GM10266 (cell line): ENCODE measurements around the gene TMEM117.
"Not testable (repeated sequence)": the region's sequence is repeated elsewhere in the genome, so short reads cannot be mapped to it uniquely, and the experiment has no call there.

Source experiments
- DNase-seq: peaks from one replicate; pipeline ENCODE4 v3.0.0; 2012; ENCODE audit errors: extremely low spot score
- TF ChIP-seq, protein P1 (sequence below): IDR thresholded peaks from 2 replicates; pipeline ENCODE4 v1.5.1; 2012; ENCODE audit warnings: mild to moderate bottlenecking, low read depth; ENCODE audit not compliant: control insufficient read depth, insufficient read depth; ENCODE audit errors: missing control alignments

The TMEM117 gene

DNA sequence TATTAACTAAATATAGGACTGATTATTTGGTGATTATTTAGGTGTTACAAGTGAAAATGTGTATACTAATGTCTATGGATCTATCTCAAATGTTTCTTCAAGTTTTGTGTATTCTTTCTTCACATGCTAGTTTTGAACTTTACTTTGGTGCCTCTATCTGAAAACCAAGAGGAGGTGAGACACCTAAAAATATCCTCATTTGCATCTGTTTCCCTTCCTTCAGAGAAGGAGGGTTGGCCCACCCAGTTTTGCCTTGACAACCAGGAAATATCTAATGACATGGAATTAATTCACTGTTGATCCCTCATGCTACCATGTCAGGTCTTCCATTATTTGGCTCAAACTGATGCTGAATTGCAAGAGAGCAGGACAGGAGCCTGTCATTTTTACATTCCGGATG, 539.8 kb downstream of the TMEM117 start:
- TF ChIP-seq, protein P1, sequence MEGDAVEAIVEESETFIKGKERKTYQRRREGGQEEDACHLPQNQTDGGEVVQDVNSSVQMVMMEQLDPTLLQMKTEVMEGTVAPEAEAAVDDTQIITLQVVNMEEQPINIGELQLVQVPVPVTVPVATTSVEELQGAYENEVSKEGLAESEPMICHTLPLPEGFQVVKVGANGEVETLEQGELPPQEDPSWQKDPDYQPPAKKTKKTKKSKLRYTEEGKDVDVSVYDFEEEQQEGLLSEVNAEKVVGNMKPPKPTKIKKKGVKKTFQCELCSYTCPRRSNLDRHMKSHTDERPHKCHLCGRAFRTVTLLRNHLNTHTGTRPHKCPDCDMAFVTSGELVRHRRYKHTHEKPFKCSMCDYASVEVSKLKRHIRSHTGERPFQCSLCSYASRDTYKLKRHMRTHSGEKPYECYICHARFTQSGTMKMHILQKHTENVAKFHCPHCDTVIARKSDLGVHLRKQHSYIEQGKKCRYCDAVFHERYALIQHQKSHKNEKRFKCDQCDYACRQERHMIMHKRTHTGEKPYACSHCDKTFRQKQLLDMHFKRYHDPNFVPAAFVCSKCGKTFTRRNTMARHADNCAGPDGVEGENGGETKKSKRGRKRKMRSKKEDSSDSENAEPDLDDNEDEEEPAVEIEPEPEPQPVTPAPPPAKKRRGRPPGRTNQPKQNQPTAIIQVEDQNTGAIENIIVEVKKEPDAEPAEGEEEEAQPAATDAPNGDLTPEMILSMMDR, result no peak
- no peak for DNase-seq

DNA sequence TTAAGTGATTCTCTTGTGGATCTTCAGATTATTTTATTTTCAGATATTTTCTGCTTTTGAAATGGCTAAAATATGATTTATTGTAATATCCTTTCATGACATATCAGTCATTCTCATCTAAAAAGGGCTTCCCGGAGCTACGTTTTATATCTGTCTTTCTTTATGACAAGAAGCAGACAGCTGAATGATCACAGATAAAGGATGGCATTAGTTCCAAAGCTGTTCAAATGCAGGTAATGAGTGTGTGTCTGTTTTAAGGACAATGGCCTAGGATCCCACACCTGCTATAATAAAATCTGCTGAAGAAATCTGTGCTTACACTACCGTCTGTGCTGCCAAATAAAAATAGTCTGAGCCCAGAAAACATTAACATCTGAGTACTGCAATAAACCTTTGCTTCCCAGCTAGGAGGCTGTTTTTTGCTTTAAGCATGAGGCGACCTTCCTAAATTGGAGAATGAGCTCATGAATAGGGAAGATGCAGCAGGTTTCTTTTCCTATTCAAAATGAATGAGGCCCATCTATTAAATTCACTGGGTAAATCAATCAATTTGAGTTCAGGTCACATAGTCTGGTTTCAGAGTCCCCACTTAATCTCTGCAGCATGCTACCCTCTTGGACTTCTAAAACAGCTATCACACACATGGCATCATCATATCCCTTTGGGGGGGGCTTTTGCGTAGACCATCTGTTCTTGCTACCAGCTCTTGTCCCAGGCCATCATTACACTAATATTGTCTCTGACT, 541.7 kb downstream of the TMEM117 start:
- DNase-seq, result no peak

DNA sequence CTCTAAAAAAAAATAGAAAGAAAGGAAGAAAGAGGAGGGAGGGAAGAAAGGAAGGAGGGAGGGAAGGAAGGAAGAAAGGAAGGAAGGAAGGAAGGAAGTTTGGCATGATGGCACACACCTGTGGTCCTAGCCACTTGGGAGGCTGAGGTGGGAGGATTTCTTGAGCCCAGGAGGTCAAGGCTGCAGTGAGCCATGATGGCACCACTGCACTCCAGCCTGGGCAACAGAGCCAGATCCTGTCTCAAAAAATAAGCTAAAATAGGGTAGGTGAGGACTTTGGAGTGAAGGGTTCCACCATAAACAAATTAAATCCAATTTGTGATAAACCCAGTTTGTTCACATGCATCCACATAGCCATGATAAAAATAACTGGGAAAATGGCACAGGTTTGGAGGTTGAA, 543.2 kb downstream of the TMEM117 start:
- not testable (repeated sequence) for DNase-seq

More for the DNA sequence above, 541.7 kb downstream of the TMEM117 start:
- TF ChIP-seq, protein P1, result no peak

DNA sequence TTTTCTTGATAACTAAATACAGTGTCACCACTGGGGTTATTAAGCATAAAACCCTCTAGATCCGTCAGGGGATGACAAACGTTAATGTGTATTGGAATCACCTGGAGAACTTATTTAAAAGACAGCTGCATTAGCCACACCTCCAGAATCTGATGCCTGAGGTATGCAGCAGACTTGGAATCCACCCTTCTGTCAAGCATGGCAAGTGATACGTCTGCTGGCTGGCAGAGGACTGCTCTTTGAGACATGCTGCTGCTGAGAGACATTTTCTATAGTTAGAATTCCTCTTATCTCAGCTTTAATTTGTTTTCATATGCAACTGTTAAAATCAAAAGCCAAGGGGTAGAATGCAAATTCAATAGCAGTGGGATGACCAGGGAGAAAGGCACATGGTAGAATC, 544.0 kb downstream of the TMEM117 start:
- no peak for DNase-seq

DNA sequence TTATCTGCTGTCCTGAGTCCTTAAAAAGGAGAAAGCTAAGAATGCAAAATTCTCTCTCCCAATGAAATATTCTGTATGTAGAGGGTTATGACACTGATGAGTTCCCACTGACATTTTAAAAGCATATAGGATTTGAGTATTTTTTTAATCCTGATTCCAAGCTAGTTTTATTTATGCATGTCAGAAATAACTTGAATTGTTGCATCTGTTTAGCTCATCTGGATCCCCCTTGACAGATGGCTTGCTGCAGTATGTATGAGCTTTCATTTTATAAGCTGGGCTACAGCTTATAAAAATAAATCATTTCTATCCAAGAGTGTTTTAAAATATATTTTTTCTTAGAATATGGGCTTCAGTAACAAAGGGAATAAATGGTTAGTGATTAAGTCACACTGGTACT, 545.0 kb downstream of the TMEM117 start:
- no peak for DNase-seq
- TF ChIP-seq, protein P1, result no peak

More for the DNA sequence above, 544.0 kb downstream of the TMEM117 start:
- TF ChIP-seq, protein P1, result no peak

DNA sequence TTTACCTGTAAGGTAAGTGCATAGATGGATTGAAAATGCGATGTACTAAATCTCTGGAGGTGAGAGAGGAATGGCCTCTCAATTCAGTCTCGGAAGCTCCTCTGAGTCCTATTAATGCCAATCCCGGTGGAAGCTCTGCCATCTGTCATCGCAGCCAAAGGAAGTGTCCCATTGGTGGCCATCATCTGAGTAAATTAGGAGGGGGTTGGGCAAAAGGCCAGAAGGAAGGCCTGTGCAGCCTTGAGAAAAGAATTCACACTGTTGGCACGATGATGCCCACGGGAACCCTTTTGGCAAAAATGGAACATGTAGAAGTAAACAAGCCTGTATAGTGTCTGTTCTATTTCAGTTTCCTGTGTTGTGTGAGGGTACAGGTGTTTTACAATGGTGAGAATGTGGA, 545.5 kb downstream of the TMEM117 start:
- DNase-seq, result no peak

DNA sequence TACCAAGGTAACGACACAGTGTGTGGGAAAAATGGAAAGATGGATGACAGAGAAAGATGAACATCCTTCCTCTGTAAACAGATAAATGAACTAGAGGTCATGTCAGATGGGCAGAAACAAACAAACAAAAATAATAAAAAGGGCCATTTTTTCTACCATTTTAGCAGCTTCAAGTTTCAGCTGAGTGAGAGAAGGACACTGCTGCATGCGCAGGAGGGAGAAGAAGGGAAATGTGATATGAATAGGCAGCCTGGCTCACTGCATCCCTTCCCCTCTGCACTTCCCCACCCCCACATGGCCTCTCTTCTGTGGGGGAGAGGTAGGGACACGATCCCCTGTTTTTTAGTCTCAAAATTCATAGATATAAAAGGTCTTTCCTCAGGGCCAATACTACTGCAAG, 548.3 kb downstream of the TMEM117 start:
- TF ChIP-seq, protein P1, result no peak
- no peak for DNase-seq

More for the DNA sequence above, 545.5 kb downstream of the TMEM117 start:
- TF ChIP-seq, protein P1, result no peak
